Immature natural killer cell (primary cell): ENCODE data around the gene IGF1R. TPM values are rescaled to one million over a fixed set of nuclear protein-coding genes. Genes with fewer than 3 reads are reported as not detected.

Source experiments
- DNase-seq, 3 donors: peaks; one replicate each; pipeline ENCODE4 v3.0.0; 2022; ENCODE audit warnings: mixed read lengths in 1 of 3
- H3K27ac Mint-ChIP-seq, 6 donors: one replicate each; pipeline ENCODE4 v1.8.0; 2020; ENCODE audit warnings: mixed read lengths in 6 of 6, mild to moderate bottlenecking in 5 of 6, inconsistent platforms in 4 of 6, moderate library complexity in 3 of 6
- H3K27me3 Mint-ChIP-seq, 3 donors: one replicate each; pipeline ENCODE4 v1.8.0; 2020 to 2021; ENCODE audit warnings: low read depth in 3 of 3, mild to moderate bottlenecking in 3 of 3, mixed read lengths in 3 of 3, moderate library complexity in 3 of 3, inconsistent platforms in 1 of 3
- H3K36me3 Mint-ChIP-seq, 3 donors: one replicate each; pipeline ENCODE4 v1.8.0; 2020; ENCODE audit warnings: mixed read lengths in 3 of 3, inconsistent platforms in 2 of 3, mild to moderate bottlenecking in 2 of 3
- H3K4me1 Mint-ChIP-seq, 2 donors: one replicate each; pipeline ENCODE4 v1.8.0; 2020; ENCODE audit warnings: inconsistent platforms in 2 of 2, mild to moderate bottlenecking in 2 of 2, mixed read lengths in 2 of 2, moderate library complexity in 1 of 2
- H3K4me3 Mint-ChIP-seq, 5 donors: one replicate each; pipeline ENCODE4 v1.8.0; 2020; ENCODE audit warnings: mild to moderate bottlenecking in 5 of 5, mixed read lengths in 5 of 5, inconsistent platforms in 3 of 5, moderate library complexity in 3 of 5
- H3K9me3 Mint-ChIP-seq, 6 donors: one replicate each; pipeline ENCODE4 v1.8.0; 2020; ENCODE audit warnings: mild to moderate bottlenecking in 6 of 6, mixed read lengths in 6 of 6, inconsistent platforms in 4 of 6, moderate library complexity in 3 of 6
- polyA plus RNA-seq, 3 donors: library from polyadenylated mRNA; unstranded; fragments of 300-500 nt; fragmentation: Illumina TruSeq; gene quantifications; one replicate each; pipeline ENCODE4 v1.2.3, GENCODE V29; 2021

The IGF1R gene
- polyA plus RNA-seq, 3 donors from 2014 or later = 1.4 to 4.7 (median 1.4) TPM

DNA sequence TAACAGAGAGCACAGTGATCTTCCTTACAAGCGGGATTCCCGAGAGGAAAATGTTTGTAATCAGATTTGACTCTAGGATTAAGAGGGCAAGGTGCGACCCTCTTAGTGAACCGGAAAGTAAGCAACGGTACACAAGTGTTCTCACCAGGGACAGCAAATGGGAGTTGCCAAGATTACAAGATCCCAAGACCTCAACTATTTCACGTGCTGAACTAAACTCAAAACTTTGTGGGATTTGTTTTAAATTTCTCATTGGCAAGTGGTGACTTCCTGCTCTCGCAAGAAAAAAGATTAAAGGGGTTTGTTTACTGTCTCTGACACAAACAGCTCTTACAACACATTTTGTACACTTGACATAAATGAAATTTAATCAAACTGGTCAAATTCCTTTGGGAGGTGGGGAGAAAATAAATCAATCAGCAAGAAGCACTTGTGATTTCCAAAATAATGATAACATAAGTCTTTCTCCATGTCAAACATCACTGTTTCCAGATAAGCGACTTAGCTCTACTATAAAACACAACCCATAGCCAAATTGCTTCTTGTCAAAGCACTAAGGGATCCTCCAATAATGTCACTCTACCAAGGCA, 361.5 kb downstream of the IGF1R start:
- H3K4me1 Mint-ChIP-seq = no peaks in the 10 kb centered on the region
- no peak for DNase-seq
- no peak overlapping the region for H3K4me3 Mint-ChIP-seq
- H3K36me3 Mint-ChIP-seq = no peaks in the 10 kb centered on the region
- H3K27me3 Mint-ChIP-seq = peaks cover 2 to 7% (median 3%) of the 10 kb centered on the region in 3 donors
- H3K27ac Mint-ChIP-seq = no peak overlapping the region
- H3K9me3 Mint-ChIP-seq = no peaks in the 10 kb centered on the region

DNA sequence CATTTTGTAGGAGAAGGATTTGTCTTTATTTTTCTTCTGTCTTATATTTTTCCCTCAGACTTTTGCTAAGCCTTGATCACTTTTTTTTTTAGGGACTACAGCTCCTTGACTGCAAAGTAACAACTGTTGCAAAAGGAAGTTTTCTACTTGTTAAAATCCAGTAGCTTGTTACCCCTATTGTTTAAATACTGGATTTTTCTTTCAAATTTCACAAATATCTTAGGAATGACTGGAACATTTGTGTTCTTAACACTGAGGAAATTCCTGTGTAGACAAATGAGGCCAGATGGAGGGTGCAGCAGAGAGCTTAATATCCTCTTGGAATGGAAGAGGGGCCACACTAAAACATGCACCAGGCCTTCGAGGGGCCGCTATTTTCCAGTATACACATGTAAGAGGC, 362.4 kb downstream of the IGF1R start:
- no peak overlapping the region for H3K4me3 Mint-ChIP-seq
- H3K36me3 Mint-ChIP-seq = no peaks in the 10 kb centered on the region
- no peak overlapping the region for H3K27ac Mint-ChIP-seq
- no peak for DNase-seq
- peaks cover 2 to 7% (median 3%) of the 10 kb centered on the region in 3 donors for H3K27me3 Mint-ChIP-seq
- H3K4me1 Mint-ChIP-seq = peaks cover 0 to 2% of the 10 kb centered on the region in 2 donors
- H3K9me3 Mint-ChIP-seq = no peaks in the 10 kb centered on the region
